Activated CD8-positive, alpha-beta memory T cell treated with anti-CD3 and anti-CD28 coated beads, Interleukin-2, amount 50 U/mL, for 48 hours (primary cell): ENCODE measurements around the gene CNR2.
"Not testable (repeated sequence)": the region's sequence is repeated elsewhere in the genome, so short reads cannot be mapped to it uniquely, and the experiment has no call there.

Source experiments
- DNase-seq: peaks from one replicate; pipeline ENCODE4 v3.0.0-alpha.2; 2020

CNR2 gene

GRCh38 chr1:23913212-23913880 lies at the start of gene CNR2:
Gene CNR2 (minus strand): TSS chr1:23913362. CDS start chr1:23875617, 37,745 bp downstream.
- DNase-seq, result no peak

DNA sequence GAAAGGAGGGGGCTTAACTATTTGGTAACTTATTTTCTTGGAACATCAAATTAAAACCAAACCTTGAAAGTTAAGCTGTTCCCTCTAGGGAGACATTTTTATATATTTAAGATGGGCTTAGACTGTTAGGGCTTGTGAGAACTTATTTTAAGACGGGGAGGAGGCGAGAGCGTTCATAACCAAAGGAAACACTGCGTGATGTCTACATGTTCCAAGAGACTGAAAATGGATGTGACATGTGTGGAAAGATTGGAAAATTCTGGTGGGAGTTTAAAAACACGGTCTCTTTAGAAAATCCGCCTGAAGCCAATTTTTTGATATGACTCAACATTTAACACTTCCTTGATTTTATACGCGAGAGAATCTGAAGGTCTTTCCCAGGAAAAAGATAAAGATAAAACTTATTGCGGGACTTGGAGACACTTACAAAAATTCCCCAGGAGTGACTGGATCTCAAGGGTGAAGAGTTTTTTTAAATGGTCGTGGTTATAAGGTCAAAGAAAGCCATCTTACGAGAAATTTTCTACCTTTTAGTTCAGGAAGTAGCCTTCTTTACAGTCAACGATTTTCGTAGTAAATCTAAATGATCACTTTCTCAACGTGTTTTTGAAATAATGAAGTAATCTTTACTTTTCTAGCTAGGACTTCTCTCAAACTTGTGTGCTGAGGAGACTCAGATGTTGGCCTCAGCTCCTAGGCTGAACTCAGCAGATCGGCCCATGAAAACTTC lies 47.3 kb upstream of the CNR2 start:
- DNase-seq, result no peak

GRCh38 chr1:23959461-23960290 lies 46.5 kb upstream of the CNR2 start, which contains the start of gene PNRC2:
Gene PNRC2 (plus strand): TSS chr1:23959828. CDS start chr1:23961458, 1,630 bp downstream.
- DNase-seq, result peak; percentile 96

GRCh38 chr1:23958810-23959460 lies 45.8 kb upstream of the CNR2 start:
- DNase-seq, result peak; percentile 92

- DNase-seq, result not testable (repeated sequence)
These were observed 45.1 kb upstream of the CNR2 start for GRCh38 chr1:23958040-23958809.

DNA sequence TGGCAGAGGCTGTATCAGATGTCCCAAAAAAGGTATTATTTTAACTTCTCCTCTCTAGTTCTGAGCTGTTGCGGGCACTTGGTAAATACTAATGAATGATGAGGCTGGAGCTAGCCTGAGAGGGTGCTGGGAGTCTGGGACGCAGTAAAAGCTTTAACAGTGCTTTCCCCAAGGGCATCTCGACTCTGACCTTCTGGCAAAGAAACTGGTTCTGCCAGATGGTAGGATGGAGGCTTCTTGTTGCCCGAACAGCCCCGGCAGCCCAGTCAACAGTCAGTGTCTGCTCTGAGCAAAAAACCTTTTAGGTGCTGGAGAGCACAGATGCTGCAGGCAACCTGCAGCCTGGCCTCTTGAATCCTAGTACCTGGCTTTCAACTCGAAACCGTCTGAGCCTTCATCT lies 43.9 kb upstream of the CNR2 start:
- no peak for DNase-seq

DNA sequence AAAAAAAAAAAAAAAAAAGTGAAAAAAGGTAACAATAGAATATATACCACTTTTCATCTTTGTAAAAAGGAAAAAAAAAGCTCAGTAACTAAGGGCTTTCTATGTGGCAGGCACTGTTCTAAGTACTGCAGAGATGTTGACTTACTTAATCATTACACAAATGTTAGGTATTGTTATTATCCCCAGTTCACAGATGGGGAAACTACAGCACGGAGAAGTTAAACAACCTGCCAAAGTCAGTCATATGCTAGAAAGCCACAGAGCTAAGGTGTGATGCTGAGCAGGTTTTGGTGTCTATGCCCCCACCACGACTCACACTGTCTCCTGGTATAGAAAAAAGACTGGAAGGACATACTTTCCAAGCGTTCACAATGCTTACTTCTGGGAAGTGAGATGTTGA lies 39.9 kb upstream of the CNR2 start:
- DNase-seq, result no peak

GRCh38 chr1:23947366-23947765 lies 34.2 kb upstream of the CNR2 start:
- DNase-seq, result no peak

- DNase-seq, result no peak
These were observed 23.5 kb upstream of the CNR2 start for GRCh38 chr1:23936481-23937176.

GRCh38 chr1:23931491-23931880 lies 18.3 kb upstream of the CNR2 start:
- DNase-seq, result no peak

- DNase-seq, result no peak
These were observed 17.8 kb upstream of the CNR2 start for GRCh38 chr1:23930861-23931490.

- DNase-seq, result no peak
These were observed 17.1 kb upstream of the CNR2 start for GRCh38 chr1:23930270-23930669.

DNA sequence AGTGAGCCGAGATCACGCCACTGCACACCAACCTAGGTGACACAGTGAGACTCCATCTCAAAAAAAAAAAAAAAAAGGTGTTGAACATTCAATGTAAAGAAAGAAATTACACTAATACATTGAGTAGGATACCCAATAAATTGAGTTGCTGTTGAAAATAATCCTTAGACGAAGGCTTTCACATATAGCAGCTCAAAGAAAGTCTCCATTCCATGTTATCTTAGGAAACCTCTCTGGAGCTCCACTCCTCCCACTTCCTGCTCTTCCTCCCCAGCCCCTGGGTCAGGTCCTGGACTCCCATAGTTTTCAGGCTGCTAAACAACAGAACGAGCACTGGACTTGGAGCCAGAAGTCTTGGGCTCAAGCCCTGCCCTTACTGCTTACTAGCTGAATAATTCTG lies 15.6 kb upstream of the CNR2 start:
- DNase-seq, result no peak

GRCh38 chr1:23927097-23927496 lies 13.9 kb upstream of the CNR2 start:
- DNase-seq, result no peak

- no peak for DNase-seq
These were observed 12.1 kb upstream of the CNR2 start for GRCh38 chr1:23925279-23925678.

DNA sequence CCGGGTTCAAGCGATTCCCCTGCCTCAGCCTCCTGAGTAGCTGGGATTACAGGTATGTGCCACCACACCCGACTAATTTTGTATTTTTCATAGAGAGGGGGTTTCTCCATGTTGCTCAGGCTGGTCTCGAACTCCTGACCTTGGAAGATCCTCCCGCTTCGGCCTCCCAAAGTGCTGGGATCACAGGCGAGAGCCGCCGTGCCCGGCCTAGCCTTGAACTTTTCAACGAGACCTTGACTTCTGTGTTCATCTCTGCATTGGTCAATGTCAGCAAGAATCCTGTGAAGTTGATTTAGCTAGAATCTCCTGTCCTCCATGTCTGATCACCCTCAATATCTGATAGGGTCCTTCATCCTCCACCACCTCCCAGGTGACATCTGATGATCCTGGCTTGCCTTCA lies 11.4 kb upstream of the CNR2 start:
- DNase-seq, result no peak

- DNase-seq, result no peak
These were observed 10.7 kb upstream of the CNR2 start for GRCh38 chr1:23923592-23924499.

DNA sequence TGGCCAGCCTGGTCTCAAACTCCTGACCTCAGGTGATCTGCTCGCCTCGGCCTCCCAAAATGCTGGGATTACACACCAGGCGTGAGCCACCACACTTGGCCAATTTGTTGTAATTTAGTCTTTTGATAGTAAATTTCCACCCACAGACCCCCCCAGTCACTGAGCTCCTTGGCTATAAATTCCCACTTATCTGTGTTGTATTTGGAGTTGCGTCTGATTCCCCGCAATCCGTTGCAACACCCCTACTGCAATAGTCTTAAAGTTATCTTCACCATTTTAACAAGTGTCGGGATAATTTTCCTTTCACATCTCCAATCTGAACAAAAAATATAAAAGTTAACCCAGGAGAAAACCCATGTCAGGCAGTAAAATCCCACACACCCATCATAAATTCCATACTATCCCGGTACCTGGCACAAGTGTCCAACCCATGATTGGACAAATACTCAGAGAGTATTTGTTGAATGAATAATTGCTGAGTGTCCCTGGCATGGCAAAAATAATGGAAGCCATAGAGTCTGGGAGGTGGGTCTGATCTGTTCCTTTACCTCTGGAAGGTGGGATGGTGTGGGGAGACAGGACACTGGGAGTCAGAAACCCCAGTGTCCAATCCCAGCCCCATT lies 9.3 kb upstream of the CNR2 start:
- no peak for DNase-seq
